Activated CD4-positive, alpha-beta T cell treated with anti-CD3 and anti-CD28 coated beads, Interleukin-2, amount 10 ng/mL, durations not matched to agents 24 days and 14 days (primary cell): Measurements from ENCODE around the gene RNGTT. TPM values are rescaled to one million over a fixed set of nuclear protein-coding genes. Genes with fewer than 3 reads are reported as not detected.

Experiments
- DNase-seq: peaks from one replicate; pipeline ENCODE4 v3.0.0; 2022
- H3K27ac Mint-ChIP-seq: one replicate; pipeline ENCODE4 v1.8.0; 2022; ENCODE audit warnings: mild to moderate bottlenecking, mixed read lengths
- H3K27me3 Mint-ChIP-seq: one replicate; pipeline ENCODE4 v1.8.0; 2022; ENCODE audit warnings: mixed read lengths
- H3K36me3 Mint-ChIP-seq: one replicate; pipeline ENCODE4 v1.8.0; 2022; ENCODE audit warnings: low read depth, mild to moderate bottlenecking, mixed read lengths
- H3K4me1 Mint-ChIP-seq: one replicate; pipeline ENCODE4 v1.8.0; 2021; ENCODE audit warnings: mixed read lengths
- H3K4me3 Mint-ChIP-seq: one replicate; pipeline ENCODE4 v1.8.0; 2022; ENCODE audit warnings: mild to moderate bottlenecking, moderate library complexity, mixed read lengths
- H3K9me3 Mint-ChIP-seq: one replicate; pipeline ENCODE4 v1.8.0; 2021; ENCODE audit warnings: mixed read lengths
- intact Hi-C: fragments of 100-400 bp; cut with micrococcal nuclease; formaldehyde crosslinking; loops from one replicate; pipeline ENCODE4 v1.15.1; 2023
- total RNA-seq: library from RNA; stranded (reverse); gene quantifications from 2 replicates; pipeline ENCODE4 v1.2.3, GENCODE V29; 2022

The RNGTT gene
- total RNA-seq, 1 donor from 2014 or later, result 25.9 TPM

- intact Hi-C loops, result no loop called here
- H3K4me1 Mint-ChIP-seq, result no peaks in the 10 kb centered on the region
Measured at GRCh38 chr6:88586371-88587149, 376.9 kb downstream of the RNGTT start.

GRCh38 chr6:88585276-88585692, 378.1 kb downstream of the RNGTT start:
- H3K27me3 Mint-ChIP-seq, result peaks cover 7% of the 10 kb centered on the region
- intact Hi-C loops, result no loop called here
- H3K4me3 Mint-ChIP-seq, result no peak overlapping the region
- DNase-seq, result no peak
- H3K4me1 Mint-ChIP-seq, result no peaks in the 10 kb centered on the region
- no peak overlapping the region for H3K27ac Mint-ChIP-seq
- H3K9me3 Mint-ChIP-seq, result peaks cover 9% of the 10 kb centered on the region
- no peaks in the 10 kb centered on the region for H3K36me3 Mint-ChIP-seq

More at GRCh38 chr6:88586371-88587149, 376.9 kb downstream of the RNGTT start:
- Mint-ChIP-seq H3K4me3 (no peak overlapping the region), H3K27me3 (peaks cover 3% of the 10 kb centered on the region), H3K36me3 (no peaks in the 10 kb centered on the region), H3K9me3 (peaks cover 9% of the 10 kb centered on the region), H3K27ac (no peak overlapping the region)
- DNase-seq, result no peak

- peaks cover 7% of the 10 kb centered on the region for H3K27me3 Mint-ChIP-seq
- no peak overlapping the region for H3K4me3 Mint-ChIP-seq
- no peak overlapping the region for H3K27ac Mint-ChIP-seq
- H3K4me1 Mint-ChIP-seq, result no peaks in the 10 kb centered on the region
- intact Hi-C loops, result loop anchor here (5.0 kb wide), 1 partner anchor 1447 kb away; no protein-coding TSS in a partner anchor
- H3K9me3 Mint-ChIP-seq, result peaks cover 9% of the 10 kb centered on the region
- no peaks in the 10 kb centered on the region for H3K36me3 Mint-ChIP-seq
- DNase-seq, result no peak
Measured at GRCh38 chr6:88584581-88585275, 378.7 kb downstream of the RNGTT start.

GRCh38 chr6:88577461-88577860, 386.0 kb downstream of the RNGTT start:
- no peak overlapping the region for H3K4me3 Mint-ChIP-seq
- no peak overlapping the region for H3K27ac Mint-ChIP-seq
- intact Hi-C loops, result no loop called here
- H3K9me3 Mint-ChIP-seq, result peaks cover 5% of the 10 kb centered on the region
- no peaks in the 10 kb centered on the region for H3K4me1 Mint-ChIP-seq
- no peak for DNase-seq
- peaks cover 10% of the 10 kb centered on the region for H3K27me3 Mint-ChIP-seq
- H3K36me3 Mint-ChIP-seq, result no peaks in the 10 kb centered on the region

- Mint-ChIP-seq H3K9me3 (peaks cover 4% of the 10 kb centered on the region), H3K27ac (no peak overlapping the region), H3K4me3 (no peak overlapping the region), H3K36me3 (no peaks in the 10 kb centered on the region), H3K27me3 (peaks cover 5% of the 10 kb centered on the region), H3K4me1 (no peaks in the 10 kb centered on the region)
- DNase-seq, result no peak
- intact Hi-C loops, result no loop called here
Measured at GRCh38 chr6:88575536-88575935, 387.9 kb downstream of the RNGTT start.

- DNase-seq, result no peak
- intact Hi-C loops, result no loop called here
- H3K36me3 Mint-ChIP-seq, result no peaks in the 10 kb centered on the region
- H3K27ac Mint-ChIP-seq, result no peak overlapping the region
- no peaks in the 10 kb centered on the region for H3K4me1 Mint-ChIP-seq
- peaks cover 2% of the 10 kb centered on the region for H3K27me3 Mint-ChIP-seq
- peaks cover 4% of the 10 kb centered on the region for H3K9me3 Mint-ChIP-seq
- H3K4me3 Mint-ChIP-seq, result no peak overlapping the region
Measured at GRCh38 chr6:88574651-88575050, 388.8 kb downstream of the RNGTT start.

GRCh38 chr6:88574031-88574430, 389.4 kb downstream of the RNGTT start:
- Mint-ChIP-seq H3K27ac (no peak overlapping the region), H3K9me3 (peaks cover 8% of the 10 kb centered on the region), H3K36me3 (no peaks in the 10 kb centered on the region), H3K27me3 (no peaks in the 10 kb centered on the region), H3K4me3 (no peak overlapping the region), H3K4me1 (no peaks in the 10 kb centered on the region)
- DNase-seq, result no peak
- intact Hi-C loops, result no loop called here

- DNase-seq, result no peak
- Mint-ChIP-seq H3K36me3 (no peaks in the 10 kb centered on the region), H3K4me1 (no peaks in the 10 kb centered on the region), H3K27me3 (no peaks in the 10 kb centered on the region), H3K27ac (no peak overlapping the region), H3K4me3 (no peak overlapping the region), H3K9me3 (peaks cover 9% of the 10 kb centered on the region)
- intact Hi-C loops, result no loop called here
Measured at GRCh38 chr6:88573561-88573960, 389.9 kb downstream of the RNGTT start.

- no peaks in the 10 kb centered on the region for H3K27me3 Mint-ChIP-seq
- H3K27ac Mint-ChIP-seq, result no peak overlapping the region
- no peak for DNase-seq
- H3K36me3 Mint-ChIP-seq, result no peaks in the 10 kb centered on the region
- intact Hi-C loops, result no loop called here
- H3K9me3 Mint-ChIP-seq, result peaks cover 9% of the 10 kb centered on the region
- no peak overlapping the region for H3K4me3 Mint-ChIP-seq
- no peaks in the 10 kb centered on the region for H3K4me1 Mint-ChIP-seq
Measured at GRCh38 chr6:88572449-88573139, 390.8 kb downstream of the RNGTT start.

- DNase-seq, result no peak
- Mint-ChIP-seq H3K4me3 (no peak overlapping the region), H3K4me1 (no peaks in the 10 kb centered on the region), H3K9me3 (peaks cover 9% of the 10 kb centered on the region), H3K27me3 (no peaks in the 10 kb centered on the region), H3K27ac (no peak overlapping the region), H3K36me3 (no peaks in the 10 kb centered on the region)
- intact Hi-C loops, result no loop called here
Measured at GRCh38 chr6:88569959-88570358, 393.5 kb downstream of the RNGTT start.

GRCh38 chr6:88567696-88568095, 395.7 kb downstream of the RNGTT start:
- intact Hi-C loops, result no loop called here
- Mint-ChIP-seq H3K27me3 (no peaks in the 10 kb centered on the region), H3K4me1 (no peaks in the 10 kb centered on the region), H3K9me3 (peaks cover 9% of the 10 kb centered on the region), H3K27ac (no peak overlapping the region), H3K4me3 (no peak overlapping the region), H3K36me3 (no peaks in the 10 kb centered on the region)
- DNase-seq, result no peak

- Mint-ChIP-seq H3K27ac (no peak overlapping the region), H3K36me3 (no peaks in the 10 kb centered on the region)
Measured at GRCh38 chr6:88566746-88567534, 396.5 kb downstream of the RNGTT start.

GRCh38 chr6:88565836-88566235, 397.6 kb downstream of the RNGTT start:
- Mint-ChIP-seq H3K4me1 (no peaks in the 10 kb centered on the region), H3K27ac (no peak overlapping the region), H3K4me3 (no peak overlapping the region), H3K36me3 (no peaks in the 10 kb centered on the region), H3K9me3 (peaks cover 6% of the 10 kb centered on the region), H3K27me3 (no peaks in the 10 kb centered on the region)
- intact Hi-C loops, result no loop called here
- no peak for DNase-seq

More at GRCh38 chr6:88566746-88567534, 396.5 kb downstream of the RNGTT start:
- Mint-ChIP-seq H3K9me3 (peaks cover 9% of the 10 kb centered on the region), H3K27me3 (no peaks in the 10 kb centered on the region), H3K4me1 (no peaks in the 10 kb centered on the region), H3K4me3 (no peak overlapping the region)
- no peak for DNase-seq
- intact Hi-C loops, result no loop called here
